Astrocyte of the hippocampus (primary cell): Measurements from ENCODE around the gene SLC35D3.
"Not testable (repeated sequence)": the region's sequence is repeated elsewhere in the genome, so short reads cannot be mapped to it uniquely, and the experiment has no call there.

Experiments
- DNase-seq: peaks from one replicate; pipeline ENCODE4 v3.0.0; 2011; ENCODE audit warnings: low read depth, low spot score

The SLC35D3 gene

GRCh38 chr6:136922685-136923006 lies 545 bp downstream of the SLC35D3 start:
- peak; percentile 49 for DNase-seq

GRCh38 chr6:136923116-136923953 lies 1.2 kb downstream of the SLC35D3 start:
- no peak for DNase-seq

GRCh38 chr6:136923954-136924673 lies 2.0 kb downstream of the SLC35D3 start:
- DNase-seq: no peak

- no peak for DNase-seq
Observed at GRCh38 chr6:136926383-136926782, 4.3 kb downstream of the SLC35D3 start.

- DNase-seq: no peak
Observed at GRCh38 chr6:136927292-136927691, 5.2 kb downstream of the SLC35D3 start.

GRCh38 chr6:136930528-136930927 lies 8.4 kb downstream of the SLC35D3 start:
- DNase-seq: no peak

GRCh38 chr6:136932599-136932998 lies 10.5 kb downstream of the SLC35D3 start:
- no peak for DNase-seq

GRCh38 chr6:136945072-136945471 lies 23.0 kb downstream of the SLC35D3 start:
- no peak for DNase-seq

- no peak for DNase-seq
Observed at GRCh38 chr6:136945711-136946121, 23.6 kb downstream of the SLC35D3 start.

- no peak for DNase-seq
Observed at GRCh38 chr6:136947037-136947436, 24.9 kb downstream of the SLC35D3 start.

- not testable (repeated sequence) for DNase-seq
Observed at GRCh38 chr6:136949957-136950356, 27.9 kb downstream of the SLC35D3 start.

GRCh38 chr6:136950436-136951126 lies 28.5 kb downstream of the SLC35D3 start:
- DNase-seq: peak; percentile 35

- DNase-seq: peak; percentile 45
Observed at GRCh38 chr6:136952714-136953260, 30.7 kb downstream of the SLC35D3 start.

- DNase-seq: no peak
Observed at GRCh38 chr6:136955123-136955522, 33.0 kb downstream of the SLC35D3 start.

GRCh38 chr6:136956590-136957544 lies 34.8 kb downstream of the SLC35D3 start:
- DNase-seq: peak; percentile 77

- DNase-seq: no peak
Observed at GRCh38 chr6:136958168-136958567, 36.1 kb downstream of the SLC35D3 start.

- DNase-seq: no peak
Observed at GRCh38 chr6:136959471-136959891, 37.4 kb downstream of the SLC35D3 start.

- DNase-seq: not testable (repeated sequence)
Observed at GRCh38 chr6:136959935-136960334, 37.8 kb downstream of the SLC35D3 start.

- no peak for DNase-seq
Observed at GRCh38 chr6:136960781-136961180, 38.7 kb downstream of the SLC35D3 start.

- no peak for DNase-seq
Observed at GRCh38 chr6:136961848-136962247, 39.7 kb downstream of the SLC35D3 start.

GRCh38 chr6:136962661-136963060 lies 40.6 kb downstream of the SLC35D3 start:
- DNase-seq: no peak
